K562 (cell line): ENCODE results near the gene HHEX. TPM values are rescaled to one million over a fixed set of nuclear protein-coding genes. Genes with fewer than 3 reads are reported as not detected.
A peak's percentile ranks its signal among the peaks of the same experiment; 100 is the strongest.

Experiments
- ATAC-seq: fragments of 200-7000 bp; cut with Tn5 transposase; 3 replicates; pipeline ENCODE4 v1.9.1; 2020; ENCODE audit warnings: moderate library complexity
- BruUV-seq: library from RNA; stranded (reverse); fragments of 400-500 nt; replicated peaks from 2 replicates; lab custom pipeline; 2021; lab: Mats Ljungman, UMichigan
- CTCF ChIA-PET: fragments of 300-600 bp; formaldehyde crosslinking; extraction: SDS; loops from one replicate; lab custom pipeline; 2021; ENCODE audit warnings: low intra/inter-chr PET ratio; lab: Yijun Ruan, JAX
- POLR2A ChIA-PET: fragments of 300-600, 350-650 bp; sonication (Branson Sonifier 250); formaldehyde crosslinking; extraction: SDS; loops from one replicate; lab custom pipeline; 2021; ENCODE audit warnings: antibody characterized with exemption, inconsistent platforms; lab: Yijun Ruan, JAX
- DNase-seq, 4 experiments: peaks; one replicate each; pipeline versions ENCODE4 v3.0.0 to v3.0.0-alpha.2; 2011 to 2018; ENCODE audit warnings: low spot score in 3 of 4, mixed read lengths in 3 of 4; ENCODE audit errors: extremely low read depth in 1 of 4
- FAIRE-seq: peaks from 2 replicates; lab custom pipeline; 2011; peaks lifted over from hg19 to GRCh38; lab: Jason Lieb, UNC
- H2AFZ ChIP-seq: 2 replicates; pipeline ENCODE4 v1.6.0; 2011; ENCODE audit warnings: low read depth, low read length, control low read depth, inconsistent platforms
- H3K27ac ChIP-seq: fragments of 200-600 bp; 3 replicates; pipeline ENCODE4 v1.8.0; 2011; ENCODE audit warnings: low read depth, mild to moderate bottlenecking, control low read depth, inconsistent platforms, low read length, moderate library complexity, mixed read lengths; ENCODE audit errors: extremely low read depth
- H3K27me3 ChIP-seq, 2 experiments: fragments of 300-600 bp in 1 of 2; 2 replicates in 1 of 2; 3 replicates in 1 of 2; pipeline versions ENCODE4 v1.6.0 to v1.8.0; 2011; ENCODE audit warnings: inconsistent platforms in 2 of 2, low read length in 2 of 2, mild to moderate bottlenecking in 1 of 2, mixed read lengths in 1 of 2, moderate library complexity in 1 of 2; ENCODE audit not compliant: control insufficient read depth in 2 of 2, insufficient read depth in 2 of 2
- H3K36me3 ChIP-seq: fragments of 300-600 bp; 3 replicates; pipeline ENCODE4 v1.8.0; 2011; ENCODE audit warnings: mild to moderate bottlenecking, low read length, inconsistent platforms; ENCODE audit not compliant: control insufficient read depth, insufficient read depth
- H3K4me1 ChIP-seq, 2 experiments: fragments of 200-600 bp in 1 of 2; replicated peaks in 1 of 2; 2 replicates in 1 of 2; 3 replicates in 1 of 2; pipeline versions ENCODE4 v1.5.1 to v1.8.0; 2011; ENCODE audit warnings: inconsistent platforms in 2 of 2, low read length in 2 of 2, mild to moderate bottlenecking in 1 of 2, mixed read lengths in 1 of 2, moderate library complexity in 1 of 2; ENCODE audit not compliant: control insufficient read depth in 2 of 2, insufficient read depth in 2 of 2
- H3K4me2 ChIP-seq: 2 replicates; pipeline ENCODE4 v1.6.1; 2011; ENCODE audit warnings: low read length, control low read depth, inconsistent platforms, mixed read lengths; ENCODE audit not compliant: insufficient read depth
- H3K4me3 ChIP-seq: fragments of 200-600 bp; sonication (generic), shearing (Covaris generic); 2 replicates; pipeline ENCODE4 v1.5.1; 2016; ENCODE audit warnings: control low read depth, inconsistent platforms
- H3K79me2 ChIP-seq: fragments of 200-600 bp; 3 replicates; pipeline ENCODE4 v1.8.0; 2011; ENCODE audit warnings: low read length, inconsistent platforms; ENCODE audit not compliant: control insufficient read depth, insufficient read depth
- H3K9ac ChIP-seq, 2 experiments: 2 replicates each; pipeline versions ENCODE4 v1.6.0 to v1.6.1; 2011; ENCODE audit warnings: low read depth in 2 of 2, low read length in 2 of 2, control low read depth in 1 of 2, inconsistent platforms in 1 of 2, mild to moderate bottlenecking in 1 of 2, mixed read lengths in 1 of 2; ENCODE audit not compliant: insufficient read depth in 1 of 2
- H3K9me1 ChIP-seq: one replicate; pipeline ENCODE4 v1.6.0; 2011; ENCODE audit warnings: inconsistent platforms, mild to moderate bottlenecking, low read length, moderate library complexity; ENCODE audit not compliant: control insufficient read depth, insufficient read depth
- H3K9me3 ChIP-seq: replicated peaks from 2 replicates; pipeline ENCODE4 v1.5.1; 2011; ENCODE audit warnings: low read depth, low read length, inconsistent platforms; ENCODE audit not compliant: control insufficient read depth, insufficient read depth
- H4K20me1 ChIP-seq: replicated peaks from 2 replicates; pipeline ENCODE4 v1.6.1; 2011; ENCODE audit warnings: low read length, inconsistent platforms, mixed read lengths; ENCODE audit not compliant: control insufficient read depth, insufficient read depth
- DPF2 ChIP-seq: fragments of 450-650 bp; IDR thresholded peaks from 2 replicates; pipeline ENCODE4 v1.6.1; 2016
- MAFK ChIP-seq: IDR thresholded peaks from 2 replicates; pipeline ENCODE4 v1.6.1; 2011; ENCODE audit warnings: low read length, improper control_type of control experiment
- TFAM ChIP-seq: fragments of 250-450 bp; sonication (Bioruptor Pico); conservative IDR thresholded peaks from 2 replicates; pipeline ENCODE4 v1.5.0; 2021; ENCODE audit warnings: mild to moderate bottlenecking, moderate library complexity
- U2AF1 ChIP-seq: fragments of 200-400 bp; formaldehyde crosslinking; optimal IDR thresholded peaks from 2 replicates; pipeline ENCODE3; 2017; ENCODE audit warnings: mild to moderate bottlenecking, low read depth, low read length, moderate library complexity
- ZNF212 ChIP-seq: fragments of 450-650 bp; formaldehyde crosslinking; IDR thresholded peaks from 2 replicates; pipeline ENCODE4 v1.4.0; 2020; ENCODE audit warnings: mild to moderate bottlenecking
- ZNF311 ChIP-seq: fragments of 250-450 bp; sonication (Bioruptor Pico); IDR thresholded peaks from 2 replicates; pipeline ENCODE4 v1.4.0; 2020; ENCODE audit warnings: mild to moderate bottlenecking, moderate library complexity
- ZNF561 ChIP-seq: fragments of 450-650 bp; formaldehyde crosslinking; conservative IDR thresholded peaks from 2 replicates; pipeline ENCODE4 v1.4.0; 2020; ENCODE audit warnings: mild to moderate bottlenecking, moderate library complexity
- ZNF586 ChIP-seq: fragments of 450-650 bp; formaldehyde crosslinking; conservative IDR thresholded peaks from 2 replicates; pipeline ENCODE4 v1.4.0; 2020; ENCODE audit warnings: mild to moderate bottlenecking, moderate library complexity
- WGBS: fragments of 100-300 bp; shearing (Covaris generic); methylation state at CpG from one replicate; pipeline ENCODE4 v1.1.6; 2016; ENCODE audit warnings: low coverage, mixed read lengths; ENCODE audit not compliant: insufficient coverage; ENCODE audit errors: missing lambda C conversion rate; 5-methylcytosine and 5-hydroxymethylcytosine counted together
- in situ Hi-C: fragments of 300-500 bp; cut with MboI; formaldehyde crosslinking; loops from 4 replicates; pipeline ENCODE4 v1.15.0; 2018; ENCODE audit warnings: inconsistent platforms, mixed read lengths
- intact Hi-C: fragments of 100-400 bp; cut with micrococcal nuclease; formaldehyde crosslinking; loops from 2 replicates; pipeline ENCODE4 v1.14.2; 2022
- polyA plus RNA-seq, 8 experiments: library from polyadenylated mRNA; depleted of rRNA in 4 of 8; stranded (reverse) in 5 of 8; unstranded in 3 of 8; fragments of >200 nt; fragmentation: Nextera tagmentation in 2 of 8; fragmentation: Illumina TruSeq in 1 of 8; extraction: Ambion mirVana in 2 of 8; extraction: Trizol in 1 of 8; gene quantifications; 2 replicates each; pipeline versions ENCODE4 v1.2.1 to v1.2.3, GENCODE V29; 2011 to 2014; ENCODE audit warnings: inconsistent platforms in 1 of 8, missing spikeins in 1 of 8
- total RNA-seq, 7 experiments: library from RNA; depleted of rRNA in 6 of 7; stranded (reverse); fragments of >200 nt in 6 of 7; fragmentation: Illumina TruSeq in 2 of 7; extraction: Trizol in 2 of 7; gene quantifications; 2 replicates each; pipeline versions ENCODE4 v1.2.1 to v1.2.3, GENCODE V29; 2011 to 2021; ENCODE audit warnings: low replicate concordance in 1 of 7
- TF ChIP-seq, protein P1 (sequence below): fragments of 450-650 bp; IDR thresholded peaks from 2 replicates; pipeline ENCODE4 v1.7.0; 2016; ENCODE audit warnings: borderline replicate concordance
- TF ChIP-seq, protein P2 (sequence below): fragments of 450-650 bp; IDR thresholded peaks from 2 replicates; pipeline ENCODE4 v1.6.1; 2016

The HHEX gene
- total and polyA plus RNA-seq, 9 of the 15 experiments (the other 6 are each of a cell fraction or from before 2014, with no cell fraction given), result 37.2 to 133 (median 80.2) TPM

DNA sequence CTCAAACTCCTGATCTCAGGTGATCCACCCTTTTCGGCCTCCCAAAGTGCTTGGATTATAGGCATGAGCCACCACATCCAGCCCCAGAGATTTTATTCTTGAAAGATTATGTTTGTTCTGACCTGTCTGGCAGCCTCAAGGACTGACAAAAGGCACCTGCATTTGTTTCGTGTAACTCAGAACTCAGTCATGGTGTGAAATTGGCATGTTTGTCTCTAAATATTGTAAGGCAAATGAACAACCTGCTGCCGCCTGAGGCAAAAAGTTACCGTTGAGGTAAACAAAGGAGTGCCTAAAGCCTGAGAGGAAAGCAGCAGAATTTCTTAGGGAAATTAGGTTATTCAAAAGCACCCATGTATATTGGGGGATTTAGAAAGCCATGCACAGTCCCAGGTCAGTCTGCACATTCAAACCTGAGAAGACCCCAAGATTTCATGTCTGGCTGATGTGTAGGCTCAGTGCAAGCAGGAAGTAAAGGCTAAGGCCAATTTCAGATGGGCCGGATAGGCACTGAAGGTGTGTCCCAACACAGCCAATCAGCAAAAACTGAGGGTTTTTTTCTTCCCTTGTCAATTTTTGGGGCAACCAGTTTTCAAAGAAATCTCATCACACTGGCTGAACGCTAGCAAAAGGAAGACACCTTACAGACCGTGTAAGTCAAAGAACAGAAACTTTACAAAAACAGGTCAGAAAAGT, 33.3 kb upstream of the HHEX start:
- ChIA-PET CTCF (no interaction called here), POLR2A (no interaction called here)
- no TSS peak for BruUV-seq
- H3K36me3 ChIP-seq, result peaks cover 40% of the 10 kb centered on the region
- H3K79me2 ChIP-seq, result no peaks in the 10 kb centered on the region
- no peak overlapping the region for H3K9ac ChIP-seq
- ATAC-seq (peak; percentile 76), FAIRE-seq (no peak), DNase-seq (no peak)
- H3K27me3 ChIP-seq, result no peaks in the 10 kb centered on the region
- H3K4me2 ChIP-seq, result no peak overlapping the region
- intact Hi-C loops, result no loop called here
- H3K27ac ChIP-seq, result no peak overlapping the region
- no peaks in the 10 kb centered on the region for H4K20me1 ChIP-seq
- H3K4me1 ChIP-seq, result no peaks in the 10 kb centered on the region
- in situ Hi-C loops, result no loop called here
- 74% methylated on average over 7 of the region's 7 CpGs for WGBS
- no peak overlapping the region for H2AFZ ChIP-seq
- no peaks in the 10 kb centered on the region for H3K9me3 ChIP-seq
- H3K4me3 ChIP-seq, result no peak overlapping the region
- TF ChIP-seq ZNF212 (CRISPR knock-in tag) (no peak), ZNF561 (CRISPR knock-in tag) (no peak), DPF2 (no peak), U2AF1 (no peak), TFAM (CRISPR knock-in tag) (no peak), ZNF311 (CRISPR knock-in tag) (no peak)
- no peaks in the 10 kb centered on the region for H3K9me1 ChIP-seq

DNA sequence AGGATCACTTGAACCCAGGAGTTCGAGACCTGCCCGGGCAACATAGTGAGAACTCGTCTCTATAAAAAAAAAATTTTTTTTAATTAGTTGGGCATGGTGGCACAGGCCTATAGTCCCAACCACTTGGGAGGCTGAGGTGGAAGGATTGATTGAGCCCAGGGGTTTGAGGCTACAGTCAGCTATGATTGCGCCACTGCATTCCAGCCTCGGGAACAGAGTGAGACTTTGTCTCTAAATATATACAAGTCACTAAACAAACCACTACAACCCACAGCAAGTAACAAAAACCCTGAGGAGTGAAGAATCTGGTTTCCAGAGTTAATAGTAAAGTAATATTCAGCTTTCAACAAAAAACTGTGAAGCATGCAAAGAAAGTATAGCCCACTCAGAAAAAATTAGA, 32.7 kb upstream of the HHEX start:
- Histone ChIP-seq H2AFZ (no peak overlapping the region), H3K4me3 (no peak overlapping the region), H3K27me3 (no peaks in the 10 kb centered on the region), H3K79me2 (no peaks in the 10 kb centered on the region), H3K9me1 (no peaks in the 10 kb centered on the region), H3K27ac (no peak overlapping the region), H3K4me1 (no peaks in the 10 kb centered on the region), H3K4me2 (no peak overlapping the region), H3K9ac (no peak overlapping the region), H4K20me1 (no peaks in the 10 kb centered on the region), H3K9me3 (no peaks in the 10 kb centered on the region), H3K36me3 (peaks cover 35% of the 10 kb centered on the region)
- TF ChIP-seq, protein P1, sequence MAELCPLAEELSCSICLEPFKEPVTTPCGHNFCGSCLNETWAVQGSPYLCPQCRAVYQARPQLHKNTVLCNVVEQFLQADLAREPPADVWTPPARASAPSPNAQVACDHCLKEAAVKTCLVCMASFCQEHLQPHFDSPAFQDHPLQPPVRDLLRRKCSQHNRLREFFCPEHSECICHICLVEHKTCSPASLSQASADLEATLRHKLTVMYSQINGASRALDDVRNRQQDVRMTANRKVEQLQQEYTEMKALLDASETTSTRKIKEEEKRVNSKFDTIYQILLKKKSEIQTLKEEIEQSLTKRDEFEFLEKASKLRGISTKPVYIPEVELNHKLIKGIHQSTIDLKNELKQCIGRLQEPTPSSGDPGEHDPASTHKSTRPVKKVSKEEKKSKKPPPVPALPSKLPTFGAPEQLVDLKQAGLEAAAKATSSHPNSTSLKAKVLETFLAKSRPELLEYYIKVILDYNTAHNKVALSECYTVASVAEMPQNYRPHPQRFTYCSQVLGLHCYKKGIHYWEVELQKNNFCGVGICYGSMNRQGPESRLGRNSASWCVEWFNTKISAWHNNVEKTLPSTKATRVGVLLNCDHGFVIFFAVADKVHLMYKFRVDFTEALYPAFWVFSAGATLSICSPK, result no peak
- TF ChIP-seq, protein P2, sequence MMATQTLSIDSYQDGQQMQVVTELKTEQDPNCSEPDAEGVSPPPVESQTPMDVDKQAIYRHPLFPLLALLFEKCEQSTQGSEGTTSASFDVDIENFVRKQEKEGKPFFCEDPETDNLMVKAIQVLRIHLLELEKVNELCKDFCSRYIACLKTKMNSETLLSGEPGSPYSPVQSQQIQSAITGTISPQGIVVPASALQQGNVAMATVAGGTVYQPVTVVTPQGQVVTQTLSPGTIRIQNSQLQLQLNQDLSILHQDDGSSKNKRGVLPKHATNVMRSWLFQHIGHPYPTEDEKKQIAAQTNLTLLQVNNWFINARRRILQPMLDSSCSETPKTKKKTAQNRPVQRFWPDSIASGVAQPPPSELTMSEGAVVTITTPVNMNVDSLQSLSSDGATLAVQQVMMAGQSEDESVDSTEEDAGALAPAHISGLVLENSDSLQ, result no peak
- TF ChIP-seq MAFK (no peak), ZNF586 (CRISPR knock-in tag) (no peak)
- no peak for FAIRE-seq
- ChIA-PET POLR2A (interaction anchor here (0.6 to 0.7 kb wide), 2 partner anchors 10 to 210 kb away, joined by 3 to 4 read pairs; no protein-coding TSS in a partner anchor), CTCF (no interaction called here)
- BruUV-seq, result no TSS peak
- in situ Hi-C loops, result no loop called here
- peak; percentile 43; the same call in 2 of the 3 replicates for ATAC-seq
- no peak for DNase-seq
- WGBS, result 85% methylated on average over 5 of the region's 5 CpGs
- intact Hi-C loops, result no loop called here
